B cell (primary cell): Measurements from ENCODE around the gene FAM117B. TPM values are rescaled to one million over a fixed set of nuclear protein-coding genes. Genes with fewer than 3 reads are reported as not detected.
A peak's percentile ranks its signal among the peaks of the same experiment; 100 is the strongest.

Experiments used
- ATAC-seq: fragments of 200-7000 bp; cut with Tn5 transposase; one replicate; pipeline ENCODE4 v1.10.0; 2021; ENCODE audit warnings: low read depth, mild to moderate bottlenecking, moderate number of reproducible peaks, moderate library complexity
- CTCF ChIA-PET: fragments of 350-600 bp; sonication (Branson Sonifier 250); formaldehyde crosslinking; loops from one replicate; lab custom pipeline; 2021; ENCODE audit warnings: antibody characterized with exemption, inconsistent platforms; lab: Charles Lee
- POLR2A ChIA-PET: fragments of 350-600 bp; sonication (Branson Sonifier 250); formaldehyde crosslinking; loops from one replicate; lab custom pipeline; 2021; ENCODE audit warnings: antibody characterized with exemption; lab: Charles Lee
- DNase-seq: peaks from one replicate; pipeline ENCODE4 v3.0.0; 2013
- H2AFZ ChIP-seq: 2 replicates; pipeline ENCODE4 v1.6.1; 2012; ENCODE audit warnings: mild to moderate bottlenecking, low read depth, low read length; ENCODE audit not compliant: insufficient read depth, poor library complexity, severe bottlenecking
- H3K27ac ChIP-seq, 2 donors: 1 replicate in 1 of 2; 2 replicates in 1 of 2; pipeline ENCODE4 v1.5.1; 2012 to 2013; ENCODE audit warnings: low read length in 2 of 2, mild to moderate bottlenecking in 2 of 2, moderate library complexity in 1 of 2
- H3K27me3 ChIP-seq, 4 experiments: fragments of 200-600 bp in 1 of 4; sonication (generic) in 1 of 4; replicated peaks in 1 of 4; 1 replicate in 2 of 4; 2 replicates in 2 of 4; pipeline versions ENCODE4 v1.6.1 to v1.7.0; 2013 to 2016; ENCODE audit warnings: low read length in 3 of 4, mild to moderate bottlenecking in 2 of 4, mixed read lengths in 1 of 4, moderate library complexity in 1 of 4; ENCODE audit not compliant: insufficient read depth in 4 of 4, control insufficient read depth in 3 of 4; ENCODE audit errors: control extremely low read depth in 1 of 4
- H3K36me3 ChIP-seq, 2 experiments: replicated peaks in 1 of 2; 1 replicate in 1 of 2; 2 replicates in 1 of 2; pipeline versions ENCODE4 v1.6.1 to v1.7.1; 2013; ENCODE audit warnings: low read length in 1 of 2; ENCODE audit not compliant: insufficient read depth in 2 of 2, control insufficient read depth in 1 of 2; ENCODE audit errors: control extremely low read depth in 1 of 2, extremely low read depth in 1 of 2
- H3K4me1 ChIP-seq, 2 donors: fragments of 200-600 bp in 1 of 2; sonication (generic) in 1 of 2; 1 replicate in 1 of 2; 2 replicates in 1 of 2; pipeline versions ENCODE4 v1.5.1 to v1.6.1; 2013 to 2017; ENCODE audit warnings: low read length in 2 of 2; ENCODE audit not compliant: control insufficient read depth in 2 of 2, insufficient read depth in 2 of 2
- H3K4me2 ChIP-seq: replicated peaks from 2 replicates; pipeline ENCODE3; 2012; ENCODE audit warnings: mild to moderate bottlenecking, low read depth, low read length; ENCODE audit not compliant: poor library complexity, severe bottlenecking
- H3K4me3 ChIP-seq, 5 experiments: fragments of 200-600 bp in 1 of 5; sonication (generic) in 1 of 5; 1 replicate in 3 of 5; 2 replicates in 2 of 5; pipeline versions ENCODE4 v1.5.1 to v1.7.0; 2011 to 2016; ENCODE audit warnings: low read length in 4 of 5, mild to moderate bottlenecking in 4 of 5, low read depth in 2 of 5, control low read depth in 1 of 5, moderate library complexity in 1 of 5; ENCODE audit not compliant: insufficient read depth in 1 of 5; ENCODE audit errors: control extremely low read depth in 1 of 5, extremely low read depth in 1 of 5
- H3K79me2 ChIP-seq: fragments of 200-600 bp; sonication (generic); one replicate; pipeline ENCODE4 v1.6.0; 2016; ENCODE audit warnings: low read length; ENCODE audit not compliant: control insufficient read depth, insufficient read depth
- H3K9ac ChIP-seq: fragments of 200-600 bp; sonication (generic); 2 replicates; pipeline ENCODE4 v1.6.1; 2017; ENCODE audit warnings: mild to moderate bottlenecking, low read length, moderate library complexity
- H3K9me3 ChIP-seq, 3 donors: one replicate each; pipeline versions ENCODE4 v1.6.1 to v1.7.1; 2013; ENCODE audit warnings: low read length in 2 of 3; ENCODE audit not compliant: control insufficient read depth in 2 of 3, insufficient read depth in 1 of 3; ENCODE audit errors: control extremely low read depth in 1 of 3
- H4K20me1 ChIP-seq: 2 replicates; pipeline ENCODE4 v1.6.0; 2012; ENCODE audit warnings: mild to moderate bottlenecking, low read length; ENCODE audit not compliant: insufficient read depth, control insufficient read depth, poor library complexity, severe bottlenecking
- H3K27ac Mint-ChIP-seq: one replicate; pipeline ENCODE4 v1.8.0; 2021; ENCODE audit warnings: mixed read lengths
- H3K27me3 Mint-ChIP-seq: one replicate; pipeline ENCODE4 v1.8.0; 2021; ENCODE audit warnings: mixed read lengths
- H3K4me1 Mint-ChIP-seq: one replicate; pipeline ENCODE4 v1.8.0; 2021; ENCODE audit warnings: mixed read lengths
- H3K4me3 Mint-ChIP-seq: one replicate; pipeline ENCODE4 v1.8.0; 2021; ENCODE audit warnings: mixed read lengths
- H3K9me3 Mint-ChIP-seq: one replicate; pipeline ENCODE4 v1.8.0; 2022; ENCODE audit warnings: mixed read lengths; ENCODE audit not compliant: insufficient read depth
- CTCF ChIP-seq: fragments of 200-600 bp; IDR thresholded peaks from one replicate; pipeline ENCODE4 v1.8.0; 2022; ENCODE audit warnings: antibody characterized with exemption, mild to moderate bottlenecking
- EZH2 ChIP-seq: IDR thresholded peaks from 2 replicates; pipeline ENCODE4 v1.6.1; 2012; ENCODE audit warnings: borderline replicate concordance, low read depth, mild to moderate bottlenecking, moderate library complexity, low read length; ENCODE audit not compliant: insufficient read depth, poor library complexity, severe bottlenecking
- WGBS: methylation state at CpG from one replicate; pipeline ENCODE4 v1.1.5; 2013; ENCODE audit warnings: missing lambda C conversion rate; ENCODE audit not compliant: insufficient coverage; 5-methylcytosine and 5-hydroxymethylcytosine counted together
- intact Hi-C: fragments of 100-400 bp; cut with micrococcal nuclease; formaldehyde crosslinking; loops from one replicate; pipeline ENCODE4 v1.10.0; 2022
- polyA plus RNA-seq: library from polyadenylated mRNA; depleted of rRNA; stranded (reverse); fragments of >200 nt; gene quantifications from 2 replicates; pipeline ENCODE4 v1.2.3, GENCODE V29; 2012
- total RNA-seq, 2 donors: library from RNA; stranded (reverse); fragments of 120-200 nt in 1 of 2; gene quantifications; 1 replicate in 1 of 2; 2 replicates in 1 of 2; pipeline versions ENCODE4 v1.2.3 to v1.2.4, GENCODE V29; 2013 to 2022

The FAM117B gene
- total and polyA plus RNA-seq, 2 donors (not counting 1 experiment from before 2014, with no cell fraction given) = 11.5 to 50.1 TPM

DNA sequence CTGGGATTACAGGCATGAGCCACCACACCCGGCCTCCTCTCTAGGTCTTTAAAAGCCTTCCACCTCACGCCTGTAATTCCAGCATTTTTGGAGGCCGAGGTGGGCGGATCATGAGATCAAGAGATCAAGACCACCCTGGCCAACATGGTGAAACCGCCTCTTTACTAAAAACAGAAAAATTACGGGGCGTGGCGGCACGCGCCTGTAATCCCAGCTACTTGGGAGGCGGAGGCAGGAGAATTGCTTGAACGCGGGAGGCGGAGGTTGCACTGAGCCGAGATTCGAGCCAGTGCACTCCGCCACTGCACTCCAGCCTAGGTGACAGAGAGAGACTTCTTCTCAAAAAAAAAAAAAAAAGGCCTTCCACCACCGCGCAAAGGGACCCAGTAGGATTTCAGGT, 1.3 kb upstream of the FAM117B start:
- Mint-ChIP-seq H3K4me3 (peak overlapping the region; percentile 99), H3K9me3 (no peaks in the 10 kb centered on the region), H3K27ac (peak overlapping the region; percentile 100), H3K4me1 (peaks cover 34% of the 10 kb centered on the region), H3K27me3 (no peaks in the 10 kb centered on the region)
- ChIA-PET POLR2A (interaction anchor here (2.1 kb wide), 1 partner anchor 45 kb away, joined by 12 read pairs; no protein-coding TSS in a partner anchor), CTCF (interaction anchor here (3.8 to 5.2 kb wide), 2 partner anchors 37 to 44 kb away, joined by 17 to 57 read pairs; no protein-coding TSS in a partner anchor)
- H2AFZ ChIP-seq = peak overlapping the region; percentile 88
- peaks cover 49% of the 10 kb centered on the region for H3K79me2 ChIP-seq
- H3K4me3 ChIP-seq = peak overlapping the region in 1 of 5 experiments; percentile 95
- peak overlapping the region; percentile 89 for H3K4me2 ChIP-seq
- no peak overlapping the region for H3K9ac ChIP-seq
- 97% methylated on average over 17 of the region's 19 CpGs for WGBS
- H3K27me3 ChIP-seq = no peaks in the 10 kb centered on the region
- no peak for DNase-seq
- no peaks in the 10 kb centered on the region for H4K20me1 ChIP-seq
- peak overlapping the region in 1 of 2 donors; percentile 93 for H3K27ac ChIP-seq
- TF ChIP-seq CTCF (no peak), EZH2 (no peak)
- no peaks in the 10 kb centered on the region for H3K9me3 ChIP-seq
- ATAC-seq = no peak
- intact Hi-C loops = no loop called here
- peaks cover 0 to 4% of the 10 kb centered on the region in 2 experiments for H3K36me3 ChIP-seq
- peaks cover 30% of the 10 kb centered on the region in 2 donors for H3K4me1 ChIP-seq
